Measurements from ENCODE around the gene HUNK.
A peak's percentile ranks its signal among the peaks of the same experiment; 100 is the strongest.
"Not testable (repeated sequence)": the region's sequence is repeated elsewhere in the genome, so short reads cannot be mapped to it uniquely, and the experiment has no call there.

Gene HUNK

GRCh38 chr21:32008714-32009113, 135.9 kb downstream of the HUNK start:
- no peak for DNase-seq

GRCh38 chr21:32009263-32009662, 136.4 kb downstream of the HUNK start:
- DNase-seq = no peak

GRCh38 chr21:32015461-32016139, 142.8 kb downstream of the HUNK start:
- DNase-seq = no peak

GRCh38 chr21:32018381-32018780, 145.6 kb downstream of the HUNK start:
- DNase-seq = no peak

- DNase-seq = no peak
Measured at GRCh38 chr21:32020564-32020963, 147.7 kb downstream of the HUNK start.

GRCh38 chr21:32021319-32021994, 148.6 kb downstream of the HUNK start:
- DNase-seq = peak; percentile 1

- no peak for DNase-seq
Measured at GRCh38 chr21:32022146-32022545, 149.3 kb downstream of the HUNK start.

- no peak for DNase-seq
Measured at GRCh38 chr21:32030146-32030652, 157.4 kb downstream of the HUNK start.

- DNase-seq = no peak
Measured at GRCh38 chr21:32034850-32035249, 162.0 kb downstream of the HUNK start.

- no peak for DNase-seq
Measured at GRCh38 chr21:32035617-32036016, 162.8 kb downstream of the HUNK start.

GRCh38 chr21:32036756-32037155, 163.9 kb downstream of the HUNK start:
- DNase-seq = no peak

- DNase-seq = not testable (repeated sequence)
Measured at GRCh38 chr21:32038751-32039150, 165.9 kb downstream of the HUNK start.

- DNase-seq = no peak
Measured at GRCh38 chr21:32043458-32043857, 170.6 kb downstream of the HUNK start.

GRCh38 chr21:32044205-32045180, 171.7 kb downstream of the HUNK start:
- DNase-seq = no peak

GRCh38 chr21:32046191-32046590, 173.4 kb downstream of the HUNK start:
- no peak for DNase-seq

- DNase-seq = no peak
Measured at GRCh38 chr21:32048353-32048752, 175.5 kb downstream of the HUNK start.
